ENCODE measurements around the gene PHYHIPL.

The PHYHIPL gene

DNA sequence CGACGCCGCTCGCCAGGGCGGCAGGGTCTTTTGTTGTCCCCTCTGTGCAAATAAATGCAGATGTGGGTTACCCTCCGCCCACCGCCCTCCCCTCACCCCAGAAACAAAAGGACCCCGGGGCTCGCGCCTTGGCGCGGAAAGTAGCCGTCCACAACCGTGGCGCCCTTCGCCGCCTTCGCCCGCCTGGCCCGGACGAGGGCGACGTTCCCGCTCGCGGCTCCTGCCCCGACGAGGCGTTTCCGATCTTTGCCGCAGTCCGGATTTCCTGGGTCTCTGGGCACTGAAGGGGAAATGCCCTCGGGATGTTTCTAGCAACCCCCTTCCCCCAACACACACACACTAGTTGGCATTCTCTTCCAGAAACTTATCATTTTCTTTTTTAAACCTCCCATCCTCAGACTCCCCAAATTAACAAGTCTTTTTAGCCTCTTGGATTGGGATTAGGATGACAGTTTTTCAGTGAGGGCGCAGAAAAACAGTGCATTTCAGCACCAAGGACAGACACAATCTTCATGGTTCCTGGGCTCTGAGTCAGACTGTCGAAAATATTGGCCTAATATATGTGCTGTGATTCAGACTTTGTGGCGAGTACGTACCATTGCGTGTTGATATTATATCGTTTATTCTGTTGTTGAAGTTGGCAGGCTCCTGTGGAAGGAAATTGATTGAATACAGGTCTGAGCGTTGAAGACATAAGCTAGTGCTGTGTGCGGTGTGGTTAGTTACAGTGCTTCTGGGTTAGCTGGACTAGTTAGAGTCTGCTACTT is 771 bp downstream of the PHYHIPL start:
- DNase-seq, result peak; percentile 68
- Histone ChIP-seq H2BK120ac (ENCODE audit: low read depth, low read length) (no peak overlapping the region), H2BK15ac (replicated peaks; ENCODE audit: low read depth) (no peak overlapping the region), H3K18ac (ENCODE audit: low read length) (no peak overlapping the region), H2BK5ac (ENCODE audit: low read length) (no peak overlapping the region), H3K79me1 (ENCODE audit: low read length) (no peaks in the 10 kb centered on the region), H3K27me3 (ENCODE audit: insufficient read depth, low read length, poor library complexity) (peaks cover 9% of the 10 kb centered on the region), H2AK5ac (ENCODE audit: low read length) (no peak overlapping the region), H3K36me3 (ENCODE audit: control insufficient read depth, insufficient read depth, low read length) (no peaks in the 10 kb centered on the region), H3K4ac (ENCODE audit: low read depth, low read length) (no peak overlapping the region), H3K23ac (ENCODE audit: low read length) (no peak overlapping the region), H3K27ac (ENCODE audit: low read depth, low read length) (no peak overlapping the region), H3K4me3 (ENCODE audit: low read length) (no peak overlapping the region), H3K4me2 (ENCODE audit: low read length) (peak overlapping the region; percentile 43), H3K56ac (ENCODE audit: low read length) (no peak overlapping the region), H4K8ac (ENCODE audit: low read depth, low read length) (no peak overlapping the region), H3K4me1 (ENCODE audit: control insufficient read depth, low read depth, low read length) (no peaks in the 10 kb centered on the region), H3K9ac (ENCODE audit: low read length) (no peak overlapping the region), H4K5ac (ENCODE audit: low read length) (no peak overlapping the region), H3K79me2 (ENCODE audit: control insufficient read depth, insufficient read depth, low read length) (no peaks in the 10 kb centered on the region)
- no CpG with 5 or more reads among the region's 41 CpGs for WGBS (ENCODE audit: extremely low coverage, insufficient coverage, low lambda C conversion rate)

DNA sequence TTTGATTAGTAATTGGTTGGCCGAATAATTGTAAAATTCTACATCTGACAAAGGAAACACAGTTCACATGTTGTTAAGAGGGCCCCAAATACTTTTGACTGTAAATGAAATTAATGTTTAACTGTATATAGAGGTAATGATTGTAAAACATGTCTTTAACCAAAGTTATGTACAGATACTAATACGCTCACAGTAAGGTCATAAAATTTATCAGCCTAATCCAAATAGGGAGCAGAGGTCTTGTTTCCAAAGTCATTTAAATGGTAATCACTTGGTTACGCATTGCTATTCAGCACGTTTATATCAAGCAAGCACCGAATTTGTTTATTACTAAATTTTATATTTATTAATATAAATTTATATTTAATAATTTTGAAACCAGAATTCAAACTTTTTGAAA is 1.4 kb downstream of the PHYHIPL start:
- Histone ChIP-seq H3K9ac (ENCODE audit: low read length) (no peak overlapping the region), H3K4me1 (ENCODE audit: control insufficient read depth, low read depth, low read length) (no peaks in the 10 kb centered on the region), H4K8ac (ENCODE audit: low read depth, low read length) (no peak overlapping the region), H4K5ac (ENCODE audit: low read length) (no peak overlapping the region), H2AK5ac (ENCODE audit: low read length) (no peak overlapping the region), H3K4me2 (ENCODE audit: low read length) (no peak overlapping the region), H2BK5ac (ENCODE audit: low read length) (no peak overlapping the region), H2BK120ac (ENCODE audit: low read depth, low read length) (no peak overlapping the region), H3K4ac (ENCODE audit: low read depth, low read length) (no peak overlapping the region), H3K18ac (ENCODE audit: low read length) (no peak overlapping the region), H3K79me1 (ENCODE audit: low read length) (no peaks in the 10 kb centered on the region), H3K4me3 (ENCODE audit: low read length) (no peak overlapping the region), H3K27me3 (ENCODE audit: insufficient read depth, low read length, poor library complexity) (peaks cover 9% of the 10 kb centered on the region), H3K79me2 (ENCODE audit: control insufficient read depth, insufficient read depth, low read length) (no peaks in the 10 kb centered on the region), H3K23ac (ENCODE audit: low read length) (no peak overlapping the region), H2BK15ac (replicated peaks; ENCODE audit: low read depth) (no peak overlapping the region), H3K56ac (ENCODE audit: low read length) (no peak overlapping the region), H3K27ac (ENCODE audit: low read depth, low read length) (no peak overlapping the region), H3K36me3 (ENCODE audit: control insufficient read depth, insufficient read depth, low read length) (no peaks in the 10 kb centered on the region)
- DNase-seq, result no peak
- WGBS (ENCODE audit: extremely low coverage, insufficient coverage, low lambda C conversion rate), result no CpG with 5 or more reads among the region's 5 CpGs

DNA sequence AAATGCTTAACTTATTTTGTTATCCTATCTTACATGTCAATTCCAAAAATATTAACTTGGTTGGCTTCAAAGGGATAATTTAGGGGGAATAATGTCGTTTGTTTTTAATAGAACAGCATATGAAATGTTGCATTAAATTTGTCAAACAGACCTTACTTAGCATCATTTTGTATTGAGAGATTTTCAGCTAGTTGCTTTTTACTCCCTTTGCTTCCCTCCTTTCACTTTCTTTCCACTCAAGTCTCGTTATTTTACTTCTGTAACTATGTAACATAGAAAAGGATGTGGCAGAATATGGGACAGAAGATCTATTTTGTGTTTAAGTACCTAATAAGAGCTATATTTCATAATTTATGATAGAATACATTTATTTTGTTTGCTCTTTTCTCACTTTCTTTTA is 2.6 kb downstream of the PHYHIPL start:
- H2BK120ac ChIP-seq (ENCODE audit: low read depth, low read length), result no peak overlapping the region
- H3K23ac ChIP-seq (ENCODE audit: low read length), result no peak overlapping the region
- no peak overlapping the region for H3K4me2 ChIP-seq (ENCODE audit: low read length)
- no peaks in the 10 kb centered on the region for H3K4me1 ChIP-seq (ENCODE audit: control insufficient read depth, low read depth, low read length)
- H3K36me3 ChIP-seq (ENCODE audit: control insufficient read depth, insufficient read depth, low read length), result no peaks in the 10 kb centered on the region
- no peak overlapping the region for H3K27ac ChIP-seq (ENCODE audit: low read depth, low read length)
- no peaks in the 10 kb centered on the region for H3K79me1 ChIP-seq (ENCODE audit: low read length)
- WGBS (ENCODE audit: extremely low coverage, insufficient coverage, low lambda C conversion rate), result no CpG with 5 or more reads among the region's 2 CpGs
- no peak overlapping the region for H2BK5ac ChIP-seq (ENCODE audit: low read length)
- DNase-seq, result no peak
- no peak overlapping the region for H2AK5ac ChIP-seq (ENCODE audit: low read length)
- no peak overlapping the region for H3K18ac ChIP-seq (ENCODE audit: low read length)
- H3K56ac ChIP-seq (ENCODE audit: low read length), result no peak overlapping the region
- peaks cover 9% of the 10 kb centered on the region for H3K27me3 ChIP-seq (ENCODE audit: insufficient read depth, low read length, poor library complexity)
- H3K4ac ChIP-seq (ENCODE audit: low read depth, low read length), result no peak overlapping the region
- no peak overlapping the region for H3K4me3 ChIP-seq (ENCODE audit: low read length)
- H3K9ac ChIP-seq (ENCODE audit: low read length), result no peak overlapping the region
- no peak overlapping the region for H2BK15ac ChIP-seq (replicated peaks; ENCODE audit: low read depth)
- no peaks in the 10 kb centered on the region for H3K79me2 ChIP-seq (ENCODE audit: control insufficient read depth, insufficient read depth, low read length)
- H4K5ac ChIP-seq (ENCODE audit: low read length), result no peak overlapping the region
- H4K8ac ChIP-seq (ENCODE audit: low read depth, low read length), result no peak overlapping the region

DNA sequence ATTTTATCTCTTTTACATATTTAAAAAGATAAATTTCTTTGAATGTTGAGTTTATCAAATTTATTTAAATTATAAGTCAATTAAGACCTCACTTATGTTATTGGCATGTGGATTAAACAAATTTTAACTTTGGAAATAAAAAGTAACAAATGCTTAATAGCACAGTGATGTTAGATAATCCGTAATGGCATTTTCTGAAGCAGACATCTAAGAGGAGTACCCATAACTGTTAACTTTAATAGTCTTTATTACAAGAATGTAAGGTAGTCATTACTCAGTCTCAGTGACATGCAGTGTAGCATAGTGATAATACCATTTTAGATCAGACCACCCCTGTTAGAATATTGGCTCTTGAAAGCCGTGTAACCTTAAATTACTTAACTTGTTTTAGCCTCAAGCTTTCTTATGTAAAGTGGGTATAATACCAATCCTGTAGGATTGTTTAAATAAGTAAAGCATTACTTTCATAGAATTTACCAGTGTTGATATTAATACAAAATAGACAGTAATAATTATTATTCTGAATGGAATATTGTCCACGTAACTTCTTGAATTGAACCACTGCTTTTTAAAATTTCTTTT is 4.3 kb downstream of the PHYHIPL start:
- Histone ChIP-seq H2BK120ac (ENCODE audit: low read depth, low read length) (no peak overlapping the region), H3K4me2 (ENCODE audit: low read length) (no peak overlapping the region), H3K36me3 (ENCODE audit: control insufficient read depth, insufficient read depth, low read length) (no peaks in the 10 kb centered on the region), H3K23ac (ENCODE audit: low read length) (no peak overlapping the region), H2AK5ac (ENCODE audit: low read length) (no peak overlapping the region), H2BK15ac (replicated peaks; ENCODE audit: low read depth) (no peak overlapping the region), H3K4me1 (ENCODE audit: control insufficient read depth, low read depth, low read length) (no peaks in the 10 kb centered on the region), H3K4ac (ENCODE audit: low read depth, low read length) (no peak overlapping the region), H3K56ac (ENCODE audit: low read length) (no peak overlapping the region), H4K5ac (ENCODE audit: low read length) (no peak overlapping the region), H3K4me3 (ENCODE audit: low read length) (no peak overlapping the region), H3K27me3 (ENCODE audit: insufficient read depth, low read length, poor library complexity) (peaks cover 5% of the 10 kb centered on the region), H3K18ac (ENCODE audit: low read length) (no peak overlapping the region), H2BK5ac (ENCODE audit: low read length) (no peak overlapping the region), H3K9ac (ENCODE audit: low read length) (no peak overlapping the region), H3K27ac (ENCODE audit: low read depth, low read length) (no peak overlapping the region), H4K8ac (ENCODE audit: low read depth, low read length) (no peak overlapping the region), H3K79me2 (ENCODE audit: control insufficient read depth, insufficient read depth, low read length) (no peaks in the 10 kb centered on the region), H3K79me1 (ENCODE audit: low read length) (no peaks in the 10 kb centered on the region)
- DNase-seq, result no peak
- no CpG with 5 or more reads among the region's 3 CpGs for WGBS (ENCODE audit: extremely low coverage, insufficient coverage, low lambda C conversion rate)

DNA sequence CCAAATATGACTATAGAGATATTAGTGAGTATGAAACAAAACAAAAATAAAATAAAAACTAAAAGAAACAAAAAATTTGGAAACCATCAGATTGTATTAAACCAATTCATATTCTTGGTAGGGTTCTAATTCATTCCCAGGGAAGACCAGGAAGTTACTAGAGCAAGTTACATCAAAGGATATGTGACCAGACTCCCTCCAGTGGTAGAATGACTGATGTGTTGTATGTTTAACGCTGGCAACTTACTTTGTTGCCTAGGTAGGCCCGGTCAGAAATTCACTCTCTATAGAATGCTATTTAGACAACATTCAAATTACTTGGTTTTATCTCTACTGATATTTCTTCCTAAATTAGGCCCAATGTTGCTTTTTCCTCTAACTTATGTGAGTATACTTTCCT is 5.2 kb downstream of the PHYHIPL start:
- DNase-seq, result peak; percentile 80
- WGBS (ENCODE audit: extremely low coverage, insufficient coverage, low lambda C conversion rate), result no CpG with 5 or more reads among the region's 2 CpGs
- Histone ChIP-seq H4K5ac (ENCODE audit: low read length) (no peak overlapping the region), H3K4me3 (ENCODE audit: low read length) (no peak overlapping the region), H2BK120ac (ENCODE audit: low read depth, low read length) (no peak overlapping the region), H3K4ac (ENCODE audit: low read depth, low read length) (no peak overlapping the region), H3K18ac (ENCODE audit: low read length) (no peak overlapping the region), H3K4me1 (ENCODE audit: control insufficient read depth, low read depth, low read length) (no peaks in the 10 kb centered on the region), H3K23ac (ENCODE audit: low read length) (no peak overlapping the region), H3K56ac (ENCODE audit: low read length) (no peak overlapping the region), H2BK15ac (replicated peaks; ENCODE audit: low read depth) (no peak overlapping the region), H3K9ac (ENCODE audit: low read length) (no peak overlapping the region), H2BK5ac (ENCODE audit: low read length) (no peak overlapping the region), H3K79me2 (ENCODE audit: control insufficient read depth, insufficient read depth, low read length) (no peaks in the 10 kb centered on the region), H3K27me3 (ENCODE audit: insufficient read depth, low read length, poor library complexity) (peaks cover under 1% of the 10 kb centered on the region), H3K27ac (ENCODE audit: low read depth, low read length) (no peak overlapping the region), H2AK5ac (ENCODE audit: low read length) (no peak overlapping the region), H3K36me3 (ENCODE audit: control insufficient read depth, insufficient read depth, low read length) (no peaks in the 10 kb centered on the region), H3K4me2 (ENCODE audit: low read length) (no peak overlapping the region), H4K8ac (ENCODE audit: low read depth, low read length) (no peak overlapping the region), H3K79me1 (ENCODE audit: low read length) (no peaks in the 10 kb centered on the region)

DNA sequence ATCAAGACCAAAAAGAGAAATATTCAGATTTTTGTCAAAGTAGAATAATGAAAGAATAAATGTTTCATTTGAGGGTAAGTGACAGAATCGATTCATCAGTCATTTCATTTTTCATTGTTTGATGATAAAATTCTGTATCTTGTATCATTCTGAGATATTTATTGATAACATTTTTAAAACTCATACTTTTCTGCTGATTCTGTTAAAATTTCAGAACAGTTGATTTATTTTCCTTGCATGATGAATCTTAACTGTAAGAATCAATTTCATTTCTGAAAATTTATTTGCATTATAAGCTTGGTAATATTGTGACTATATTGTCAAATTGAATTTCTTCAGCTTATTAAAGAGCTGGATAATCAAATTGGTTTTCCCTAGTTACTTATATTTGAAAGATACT is 13.9 kb downstream of the PHYHIPL start:
- Histone ChIP-seq H3K4ac (ENCODE audit: low read depth, low read length) (no peak overlapping the region), H3K36me3 (ENCODE audit: control insufficient read depth, insufficient read depth, low read length) (no peaks in the 10 kb centered on the region), H3K27ac (ENCODE audit: low read depth, low read length) (no peak overlapping the region), H3K79me1 (ENCODE audit: low read length) (no peaks in the 10 kb centered on the region), H2BK15ac (replicated peaks; ENCODE audit: low read depth) (no peak overlapping the region), H3K79me2 (ENCODE audit: control insufficient read depth, insufficient read depth, low read length) (no peaks in the 10 kb centered on the region), H2AK5ac (ENCODE audit: low read length) (no peak overlapping the region), H2BK5ac (ENCODE audit: low read length) (no peak overlapping the region), H3K4me2 (ENCODE audit: low read length) (no peak overlapping the region), H3K18ac (ENCODE audit: low read length) (no peak overlapping the region), H3K4me1 (ENCODE audit: control insufficient read depth, low read depth, low read length) (no peaks in the 10 kb centered on the region), H4K5ac (ENCODE audit: low read length) (no peak overlapping the region), H2BK120ac (ENCODE audit: low read depth, low read length) (no peak overlapping the region), H4K8ac (ENCODE audit: low read depth, low read length) (no peak overlapping the region), H3K9ac (ENCODE audit: low read length) (no peak overlapping the region), H3K56ac (ENCODE audit: low read length) (no peak overlapping the region), H3K27me3 (ENCODE audit: insufficient read depth, low read length, poor library complexity) (no peaks in the 10 kb centered on the region), H3K4me3 (ENCODE audit: low read length) (no peak overlapping the region), H3K23ac (ENCODE audit: low read length) (no peak overlapping the region)
- WGBS (ENCODE audit: extremely low coverage, insufficient coverage, low lambda C conversion rate), result no CpG with 5 or more reads among the region's 1 CpG
- no peak for DNase-seq

Measured in mesendoderm (in vitro differentiated cells).